HepG2 (cell line): Measurements from ENCODE around the gene CDC42EP4. TPM values are rescaled to one million over a fixed set of nuclear protein-coding genes. Genes with fewer than 3 reads are reported as not detected.

ENCODE experiments used
- ATAC-seq: fragments of 200-7000 bp; cut with Tn5 transposase; 3 replicates; pipeline ENCODE4 v1.9.1; 2020; ENCODE audit warnings: mild to moderate bottlenecking, moderate library complexity
- BruUV-seq: library from RNA; stranded (reverse); fragments of 400-500 nt; replicated peaks from 2 replicates; lab custom pipeline; 2021; lab: Mats Ljungman, UMichigan
- CTCF ChIA-PET: fragments of 300-600 bp; formaldehyde crosslinking; extraction: SDS; loops from one replicate; lab custom pipeline; 2021; ENCODE audit warnings: low total read pairs, inconsistent platforms, low intra/inter-chr PET ratio; lab: Yijun Ruan, JAX
- POLR2A ChIA-PET: fragments of 350-600 bp; sonication (Branson Sonifier 250); formaldehyde crosslinking; loops from one replicate; lab custom pipeline; 2020; ENCODE audit warnings: antibody characterized with exemption, inconsistent platforms; lab: Yijun Ruan, JAX
- DNase-seq: peaks from one replicate; pipeline ENCODE4 v3.0.0-alpha.2; 2015; ENCODE audit warnings: low spot score
- FAIRE-seq: peaks from 3 replicates; lab custom pipeline; 2011; peaks lifted over from hg19 to GRCh38; lab: Jason Lieb, UNC
- H2AFZ ChIP-seq: one replicate; pipeline ENCODE4 v1.6.1; 2011; ENCODE audit warnings: low read length, inconsistent platforms
- H3K27ac ChIP-seq: fragments of 300-600 bp; 3 replicates; pipeline ENCODE4 v1.8.0; 2011; ENCODE audit warnings: mixed run types, mild to moderate bottlenecking, mixed read lengths, low read length, inconsistent platforms; ENCODE audit not compliant: insufficient read depth; ENCODE audit errors: extremely low read length
- H3K27me3 ChIP-seq, 2 experiments: fragments of 200-600 bp in 1 of 2; 2 replicates in 1 of 2; 3 replicates in 1 of 2; pipeline versions ENCODE4 v1.6.0 to v1.8.0; 2011; ENCODE audit warnings: low read length in 2 of 2, mild to moderate bottlenecking in 2 of 2, moderate library complexity in 2 of 2, inconsistent platforms in 1 of 2; ENCODE audit not compliant: insufficient read depth in 2 of 2, control insufficient read depth in 1 of 2
- H3K36me3 ChIP-seq, 2 experiments: fragments of 200-600 bp in 1 of 2; replicated peaks in 1 of 2; 2 replicates in 1 of 2; 3 replicates in 1 of 2; pipeline versions ENCODE4 v1.5.1 to v1.8.0; 2011; ENCODE audit warnings: low read length in 2 of 2, inconsistent platforms in 1 of 2; ENCODE audit not compliant: insufficient read depth in 2 of 2, control insufficient read depth in 1 of 2
- H3K4me1 ChIP-seq: 2 replicates; pipeline ENCODE4 v1.5.1; 2012; ENCODE audit warnings: low read length, inconsistent platforms; ENCODE audit not compliant: insufficient read depth
- H3K4me2 ChIP-seq: 2 replicates; pipeline ENCODE4 v1.6.0; 2011; ENCODE audit warnings: low read depth, low read length, inconsistent platforms
- H3K4me3 ChIP-seq, 3 experiments: fragments of 200-600 bp in 1 of 3; sonication (generic), shearing (Covaris generic) in 1 of 3; replicated peaks in 1 of 3; 2 replicates each; pipeline ENCODE4 v1.5.1; 2011 to 2016; ENCODE audit warnings: low read length in 3 of 3, inconsistent platforms in 2 of 3, low read depth in 2 of 3, mild to moderate bottlenecking in 2 of 3, control low read depth in 1 of 3, mixed read lengths in 1 of 3; ENCODE audit not compliant: insufficient read depth in 1 of 3
- H3K79me2 ChIP-seq: one replicate; pipeline ENCODE4 v1.6.1; 2011; ENCODE audit warnings: low read length, inconsistent platforms; ENCODE audit not compliant: insufficient read depth
- H3K9ac ChIP-seq: 2 replicates; pipeline ENCODE4 v1.6.0; 2011; ENCODE audit warnings: mild to moderate bottlenecking, low read depth, low read length, inconsistent platforms; ENCODE audit not compliant: insufficient read depth
- H3K9me3 ChIP-seq: 2 replicates; pipeline ENCODE4 v1.5.1; 2012; ENCODE audit warnings: mild to moderate bottlenecking, low read length
- H4K20me1 ChIP-seq: 2 replicates; pipeline ENCODE4 v1.6.0; 2011; ENCODE audit warnings: inconsistent platforms, mild to moderate bottlenecking, low read length, moderate library complexity; ENCODE audit not compliant: insufficient read depth
- BATF2 ChIP-seq: sonication (generic); formaldehyde crosslinking; IDR thresholded peaks from 2 replicates; pipeline ENCODE4 v1.8.0; 2022; ENCODE audit warnings: mild to moderate bottlenecking, missing genetic modification reagents, moderate library complexity
- HNRNPK ChIP-seq: fragments of 200-400 bp; formaldehyde crosslinking; IDR thresholded peaks from 2 replicates; pipeline ENCODE4 v1.6.1; 2018; ENCODE audit warnings: low read length, low read depth, moderate library complexity, mild to moderate bottlenecking; ENCODE audit not compliant: poor library complexity, severe bottlenecking
- KDM1A ChIP-seq: IDR thresholded peaks from 2 replicates; pipeline ENCODE4 v1.6.1; 2016; ENCODE audit warnings: missing compliant biosample characterization
- NCOA5 ChIP-seq: sonication (generic); formaldehyde crosslinking; IDR thresholded peaks from 2 replicates; pipeline ENCODE4 v1.4.0; 2020; ENCODE audit warnings: missing genetic modification reagents
- NFYB ChIP-seq: sonication (generic); formaldehyde crosslinking; IDR thresholded peaks from 2 replicates; pipeline ENCODE4 v1.4.0; 2020; ENCODE audit warnings: missing genetic modification reagents
- PBX3 ChIP-seq: sonication (generic); formaldehyde crosslinking; IDR thresholded peaks from 2 replicates; pipeline ENCODE4 v1.8.1; 2023; ENCODE audit warnings: missing genetic modification reagents, inconsistent platforms, borderline replicate concordance
- PRDM10 ChIP-seq: sonication (generic); formaldehyde crosslinking; IDR thresholded peaks from 2 replicates; pipeline ENCODE4 v1.4.0; 2020; ENCODE audit warnings: low read depth, missing genetic modification reagents
- SRSF4 ChIP-seq: fragments of 200-400 bp; formaldehyde crosslinking; IDR thresholded peaks from one replicate; pipeline ENCODE4 v1.6.1; 2018; ENCODE audit warnings: mild to moderate bottlenecking, low read depth, low read length, moderate library complexity; ENCODE audit not compliant: poor library complexity, severe bottlenecking
- TCF12 ChIP-seq, 2 experiments: fragments of 450-650 bp in 1 of 2; sonication (generic) in 1 of 2; formaldehyde crosslinking in 1 of 2; IDR thresholded peaks; 2 replicates each; pipeline versions ENCODE4 v1.6.1 to v1.8.0; 2017 to 2022; ENCODE audit warnings: antibody characterized with exemption in 1 of 2, mild to moderate bottlenecking in 1 of 2, missing genetic modification reagents in 1 of 2, moderate library complexity in 1 of 2
- ZNF34 ChIP-seq: sonication (generic); formaldehyde crosslinking; IDR thresholded peaks from 2 replicates; pipeline ENCODE4 v1.4.0; 2020; ENCODE audit warnings: mild to moderate bottlenecking, missing genetic modification reagents, borderline replicate concordance
- ZNF350 ChIP-seq: sonication (generic); formaldehyde crosslinking; IDR thresholded peaks from 2 replicates; pipeline ENCODE4 v1.4.0; 2020; ENCODE audit warnings: mild to moderate bottlenecking, low read depth, missing genetic modification reagents, borderline replicate concordance
- ZNF781 ChIP-seq: sonication (generic); formaldehyde crosslinking; IDR thresholded peaks from 2 replicates; pipeline ENCODE4 v1.5.1; 2020; ENCODE audit warnings: borderline replicate concordance, mild to moderate bottlenecking, missing genetic modification reagents; ENCODE audit errors: not compliant biosample characterization
- WGBS: methylation state at CpG from one replicate; pipeline ENCODE4 v1.1.6; 2017; ENCODE audit warnings: low lambda C conversion rate; 5-methylcytosine and 5-hydroxymethylcytosine counted together
- in situ Hi-C: cut with HindIII; loops from 2 replicates; pipeline ENCODE4 v1.10.0; 2017; ENCODE audit warnings: low pct_unique_long_range_greater_than_20kb; ENCODE audit not compliant: extremely low pct_ligation_motif_present
- intact Hi-C: fragments of 100-400 bp; cut with micrococcal nuclease; formaldehyde crosslinking; loops from one replicate; pipeline ENCODE4 v1.10.0; 2022; ENCODE audit not compliant: unreplicated experiment
- polyA plus RNA-seq, 8 experiments: library from polyadenylated mRNA; depleted of rRNA in 3 of 8; stranded (reverse) in 7 of 8; unstranded in 1 of 8; fragments of >200 nt; fragmentation: Illumina TruSeq in 4 of 8; extraction: Trizol in 4 of 8; gene quantifications; 2 replicates each; pipeline versions ENCODE4 v1.2.1 to v1.2.3, GENCODE V29; 2011 to 2016; ENCODE audit warnings: low read depth in 4 of 8, missing spikeins in 1 of 8, mixed read lengths in 1 of 8; ENCODE audit not compliant: insufficient read depth in 1 of 8
- total RNA-seq, 5 experiments: library from RNA; depleted of rRNA; stranded (reverse); fragments of >200 nt; fragmentation: Illumina TruSeq; extraction: Trizol; gene quantifications; 2 replicates each; pipeline ENCODE4 v1.2.3, GENCODE V29; 2016; ENCODE audit warnings: low read depth in 1 of 5
- TF ChIP-seq, protein P1 (sequence below): sonication (generic); formaldehyde crosslinking; IDR thresholded peaks from 2 replicates; pipeline ENCODE4 v1.5.0; 2020; ENCODE audit warnings: mild to moderate bottlenecking, missing genetic modification reagents, moderate library complexity
- TF ChIP-seq, protein P2 (sequence below): sonication (generic); formaldehyde crosslinking; IDR thresholded peaks from 2 replicates; pipeline ENCODE4 v1.8.0; 2022; ENCODE audit warnings: missing genetic modification reagents, mild to moderate bottlenecking, moderate library complexity, borderline replicate concordance

CDC42EP4 gene
- total and polyA plus RNA-seq, 2 of the 13 experiments (the other 11 are each of a cell fraction or from before 2014, with no cell fraction given): 19.0 to 54.0 TPM

- WGBS: 75% methylated on average over 8 of the region's 8 CpGs
- intact Hi-C loops (no loop called here), in situ Hi-C loops (no loop called here)
- no peaks in the 10 kb centered on the region for H3K36me3 ChIP-seq
- no peaks in the 10 kb centered on the region for H3K9me3 ChIP-seq
- H3K4me2 ChIP-seq: no peak overlapping the region
- H2AFZ ChIP-seq: no peak overlapping the region
- peaks cover 8 to 36% of the 10 kb centered on the region in 2 experiments for H3K27me3 ChIP-seq
- H3K79me2 ChIP-seq: no peaks in the 10 kb centered on the region
- DNase-seq: no peak
- CTCF ChIA-PET: no interaction called here
- no peak for FAIRE-seq
- no peak overlapping the region for H3K9ac ChIP-seq
- no peak for ATAC-seq
- POLR2A ChIA-PET: no interaction called here
- H3K4me3 ChIP-seq: no peak overlapping the region
- H3K4me1 ChIP-seq: peaks cover 40% of the 10 kb centered on the region
- no peak overlapping the region for H3K27ac ChIP-seq
- no peaks in the 10 kb centered on the region for H4K20me1 ChIP-seq
- BruUV-seq: no TSS peak
- TF ChIP-seq, protein P1, sequence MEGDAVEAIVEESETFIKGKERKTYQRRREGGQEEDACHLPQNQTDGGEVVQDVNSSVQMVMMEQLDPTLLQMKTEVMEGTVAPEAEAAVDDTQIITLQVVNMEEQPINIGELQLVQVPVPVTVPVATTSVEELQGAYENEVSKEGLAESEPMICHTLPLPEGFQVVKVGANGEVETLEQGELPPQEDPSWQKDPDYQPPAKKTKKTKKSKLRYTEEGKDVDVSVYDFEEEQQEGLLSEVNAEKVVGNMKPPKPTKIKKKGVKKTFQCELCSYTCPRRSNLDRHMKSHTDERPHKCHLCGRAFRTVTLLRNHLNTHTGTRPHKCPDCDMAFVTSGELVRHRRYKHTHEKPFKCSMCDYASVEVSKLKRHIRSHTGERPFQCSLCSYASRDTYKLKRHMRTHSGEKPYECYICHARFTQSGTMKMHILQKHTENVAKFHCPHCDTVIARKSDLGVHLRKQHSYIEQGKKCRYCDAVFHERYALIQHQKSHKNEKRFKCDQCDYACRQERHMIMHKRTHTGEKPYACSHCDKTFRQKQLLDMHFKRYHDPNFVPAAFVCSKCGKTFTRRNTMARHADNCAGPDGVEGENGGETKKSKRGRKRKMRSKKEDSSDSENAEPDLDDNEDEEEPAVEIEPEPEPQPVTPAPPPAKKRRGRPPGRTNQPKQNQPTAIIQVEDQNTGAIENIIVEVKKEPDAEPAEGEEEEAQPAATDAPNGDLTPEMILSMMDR: no peak
- no peak for TF ChIP-seq NCOA5 (CRISPR knock-in tag)
- TF ChIP-seq HNRNPK: no peak
- no peak for TF ChIP-seq ZNF350 (CRISPR knock-in tag)
- TF ChIP-seq SRSF4: no peak
- TF ChIP-seq, protein P2, sequence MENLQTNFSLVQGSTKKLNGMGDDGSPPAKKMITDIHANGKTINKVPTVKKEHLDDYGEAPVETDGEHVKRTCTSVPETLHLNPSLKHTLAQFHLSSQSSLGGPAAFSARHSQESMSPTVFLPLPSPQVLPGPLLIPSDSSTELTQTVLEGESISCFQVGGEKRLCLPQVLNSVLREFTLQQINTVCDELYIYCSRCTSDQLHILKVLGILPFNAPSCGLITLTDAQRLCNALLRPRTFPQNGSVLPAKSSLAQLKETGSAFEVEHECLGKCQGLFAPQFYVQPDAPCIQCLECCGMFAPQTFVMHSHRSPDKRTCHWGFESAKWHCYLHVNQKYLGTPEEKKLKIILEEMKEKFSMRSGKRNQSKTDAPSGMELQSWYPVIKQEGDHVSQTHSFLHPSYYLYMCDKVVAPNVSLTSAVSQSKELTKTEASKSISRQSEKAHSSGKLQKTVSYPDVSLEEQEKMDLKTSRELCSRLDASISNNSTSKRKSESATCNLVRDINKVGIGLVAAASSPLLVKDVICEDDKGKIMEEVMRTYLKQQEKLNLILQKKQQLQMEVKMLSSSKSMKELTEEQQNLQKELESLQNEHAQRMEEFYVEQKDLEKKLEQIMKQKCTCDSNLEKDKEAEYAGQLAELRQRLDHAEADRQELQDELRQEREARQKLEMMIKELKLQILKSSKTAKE (CRISPR knock-in tag): no peak
- TF ChIP-seq TCF12 (IDR thresholded peaks at IDR 0.05): no peak
- TF ChIP-seq TCF12 (CRISPR knock-in tag; IDR thresholded peaks at IDR 0.05): no peak
- TF ChIP-seq NFYB: no peak
- no peak for TF ChIP-seq BATF2
- TF ChIP-seq KDM1A (CRISPR knock-in tag): no peak
- no peak for TF ChIP-seq ZNF781 (CRISPR knock-in tag)
- TF ChIP-seq PRDM10: no peak
- TF ChIP-seq ZNF34 (CRISPR knock-in tag): no peak
- no peak for TF ChIP-seq PBX3 (CRISPR knock-in tag)
Measured at GRCh38 chr17:73318427-73318813, 6.6 kb upstream of the CDC42EP4 start.
